HEK293T (cell line): Measurements from ENCODE around the gene ASNS.

ENCODE experiments used
- NFRKB ChIP-seq: fragments of 450-650 bp; IDR thresholded peaks from 2 replicates; pipeline ENCODE4 v1.6.1; 2016; ENCODE audit warnings: mild to moderate bottlenecking, moderate library complexity
- ZNF384 ChIP-seq: fragments of 450-650 bp; IDR thresholded peaks from 2 replicates; pipeline ENCODE4 v1.6.1; 2016

- TF ChIP-seq NFRKB (no peak), ZNF384 (no peak)
Measured at GRCh38 chr7:97842006-97842405, 30.2 kb downstream of the ASNS start.
